HepG2 (cell line): ENCODE measurements around the gene ARHGEF4. TPM values are rescaled to one million over a fixed set of nuclear protein-coding genes. Genes with fewer than 3 reads are reported as not detected.
A peak's percentile ranks its signal among the peaks of the same experiment; 100 is the strongest.

Experiments used
- ATAC-seq: fragments of 200-7000 bp; cut with Tn5 transposase; 3 replicates; pipeline ENCODE4 v1.9.1; 2020; ENCODE audit warnings: mild to moderate bottlenecking, moderate library complexity
- BruUV-seq: library from RNA; stranded (reverse); fragments of 400-500 nt; replicated peaks from 2 replicates; lab custom pipeline; 2021; lab: Mats Ljungman, UMichigan
- CTCF ChIA-PET: fragments of 300-600 bp; formaldehyde crosslinking; extraction: SDS; loops from one replicate; lab custom pipeline; 2021; ENCODE audit warnings: low total read pairs, inconsistent platforms, low intra/inter-chr PET ratio; lab: Yijun Ruan, JAX
- POLR2A ChIA-PET: fragments of 350-600 bp; sonication (Branson Sonifier 250); formaldehyde crosslinking; loops from one replicate; lab custom pipeline; 2020; ENCODE audit warnings: antibody characterized with exemption, inconsistent platforms; lab: Yijun Ruan, JAX
- DNase-seq: peaks from one replicate; pipeline ENCODE4 v3.0.0-alpha.2; 2015; ENCODE audit warnings: low spot score
- FAIRE-seq: peaks from 3 replicates; lab custom pipeline; 2011; peaks lifted over from hg19 to GRCh38; lab: Jason Lieb, UNC
- H2AFZ ChIP-seq: one replicate; pipeline ENCODE4 v1.6.1; 2011; ENCODE audit warnings: low read length, inconsistent platforms
- H3K27ac ChIP-seq: fragments of 300-600 bp; 3 replicates; pipeline ENCODE4 v1.8.0; 2011; ENCODE audit warnings: mixed run types, mild to moderate bottlenecking, mixed read lengths, low read length, inconsistent platforms; ENCODE audit not compliant: insufficient read depth; ENCODE audit errors: extremely low read length
- H3K27me3 ChIP-seq, 2 experiments: fragments of 200-600 bp in 1 of 2; 2 replicates in 1 of 2; 3 replicates in 1 of 2; pipeline versions ENCODE4 v1.6.0 to v1.8.0; 2011; ENCODE audit warnings: low read length in 2 of 2, mild to moderate bottlenecking in 2 of 2, moderate library complexity in 2 of 2, inconsistent platforms in 1 of 2; ENCODE audit not compliant: insufficient read depth in 2 of 2, control insufficient read depth in 1 of 2
- H3K36me3 ChIP-seq, 2 experiments: fragments of 200-600 bp in 1 of 2; replicated peaks in 1 of 2; 2 replicates in 1 of 2; 3 replicates in 1 of 2; pipeline versions ENCODE4 v1.5.1 to v1.8.0; 2011; ENCODE audit warnings: low read length in 2 of 2, inconsistent platforms in 1 of 2; ENCODE audit not compliant: insufficient read depth in 2 of 2, control insufficient read depth in 1 of 2
- H3K4me1 ChIP-seq: 2 replicates; pipeline ENCODE4 v1.5.1; 2012; ENCODE audit warnings: low read length, inconsistent platforms; ENCODE audit not compliant: insufficient read depth
- H3K4me2 ChIP-seq: 2 replicates; pipeline ENCODE4 v1.6.0; 2011; ENCODE audit warnings: low read depth, low read length, inconsistent platforms
- H3K4me3 ChIP-seq, 3 experiments: fragments of 200-600 bp in 1 of 3; sonication (generic), shearing (Covaris generic) in 1 of 3; replicated peaks in 1 of 3; 2 replicates each; pipeline ENCODE4 v1.5.1; 2011 to 2016; ENCODE audit warnings: low read length in 3 of 3, inconsistent platforms in 2 of 3, low read depth in 2 of 3, mild to moderate bottlenecking in 2 of 3, control low read depth in 1 of 3, mixed read lengths in 1 of 3; ENCODE audit not compliant: insufficient read depth in 1 of 3
- H3K79me2 ChIP-seq: one replicate; pipeline ENCODE4 v1.6.1; 2011; ENCODE audit warnings: low read length, inconsistent platforms; ENCODE audit not compliant: insufficient read depth
- H3K9ac ChIP-seq: 2 replicates; pipeline ENCODE4 v1.6.0; 2011; ENCODE audit warnings: mild to moderate bottlenecking, low read depth, low read length, inconsistent platforms; ENCODE audit not compliant: insufficient read depth
- H3K9me3 ChIP-seq: 2 replicates; pipeline ENCODE4 v1.5.1; 2012; ENCODE audit warnings: mild to moderate bottlenecking, low read length
- H4K20me1 ChIP-seq: 2 replicates; pipeline ENCODE4 v1.6.0; 2011; ENCODE audit warnings: inconsistent platforms, mild to moderate bottlenecking, low read length, moderate library complexity; ENCODE audit not compliant: insufficient read depth
- ATF7 ChIP-seq, 2 experiments: fragments of 450-650 bp in 1 of 2; sonication (generic) in 1 of 2; formaldehyde crosslinking in 1 of 2; IDR thresholded peaks; 2 replicates each; pipeline versions ENCODE4 v1.4.0 to v1.6.1; 2016 to 2020; ENCODE audit warnings: antibody characterized with exemption in 1 of 2, mild to moderate bottlenecking in 1 of 2, missing genetic modification reagents in 1 of 2
- CSRNP1 ChIP-seq: sonication (generic); formaldehyde crosslinking; IDR thresholded peaks from 2 replicates; pipeline ENCODE4 v1.8.1; 2023; ENCODE audit warnings: mild to moderate bottlenecking, missing genetic modification reagents
- KIAA2018 ChIP-seq: sonication (generic); formaldehyde crosslinking; IDR thresholded peaks from 2 replicates; pipeline ENCODE4 v1.5.0; 2020; ENCODE audit warnings: mild to moderate bottlenecking, missing genetic modification reagents, borderline replicate concordance
- NFATC3 ChIP-seq: sonication (generic); formaldehyde crosslinking; IDR thresholded peaks from 2 replicates; pipeline ENCODE4 v1.5.1; 2020; ENCODE audit warnings: mild to moderate bottlenecking, missing genetic modification reagents
- NFIC ChIP-seq: IDR thresholded peaks from 2 replicates; pipeline ENCODE4 v1.6.1; 2012; ENCODE audit warnings: mild to moderate bottlenecking, low read length, inconsistent platforms
- ZBTB2 ChIP-seq: sonication (generic); formaldehyde crosslinking; IDR thresholded peaks from 2 replicates; pipeline ENCODE4 v1.8.0; 2022; ENCODE audit warnings: low read depth, missing genetic modification reagents
- ZBTB43 ChIP-seq: sonication (generic); formaldehyde crosslinking; conservative IDR thresholded peaks from 2 replicates; pipeline ENCODE4 v1.4.0; 2020; ENCODE audit warnings: missing genetic modification reagents
- ZFP36L2 ChIP-seq: sonication (generic); formaldehyde crosslinking; IDR thresholded peaks from 2 replicates; pipeline ENCODE4 v1.4.0; 2020; ENCODE audit warnings: missing genetic modification reagents
- ZNF382 ChIP-seq: sonication (generic); formaldehyde crosslinking; IDR thresholded peaks from 2 replicates; pipeline ENCODE4 v1.5.0; 2020; ENCODE audit warnings: missing genetic modification reagents, mild to moderate bottlenecking, borderline replicate concordance
- ZNF619 ChIP-seq: sonication (generic); formaldehyde crosslinking; IDR thresholded peaks from 2 replicates; pipeline ENCODE4 v1.4.0; 2020; ENCODE audit warnings: mild to moderate bottlenecking, missing genetic modification reagents
- WGBS: methylation state at CpG from one replicate; pipeline ENCODE4 v1.1.6; 2017; ENCODE audit warnings: low lambda C conversion rate; 5-methylcytosine and 5-hydroxymethylcytosine counted together
- in situ Hi-C: cut with HindIII; loops from 2 replicates; pipeline ENCODE4 v1.10.0; 2017; ENCODE audit warnings: low pct_unique_long_range_greater_than_20kb; ENCODE audit not compliant: extremely low pct_ligation_motif_present
- intact Hi-C: fragments of 100-400 bp; cut with micrococcal nuclease; formaldehyde crosslinking; loops from one replicate; pipeline ENCODE4 v1.10.0; 2022; ENCODE audit not compliant: unreplicated experiment
- polyA plus RNA-seq, 8 experiments: library from polyadenylated mRNA; depleted of rRNA in 3 of 8; stranded (reverse) in 7 of 8; unstranded in 1 of 8; fragments of >200 nt; fragmentation: Illumina TruSeq in 4 of 8; extraction: Trizol in 4 of 8; gene quantifications; 2 replicates each; pipeline versions ENCODE4 v1.2.1 to v1.2.3, GENCODE V29; 2011 to 2016; ENCODE audit warnings: low read depth in 4 of 8, missing spikeins in 1 of 8, mixed read lengths in 1 of 8; ENCODE audit not compliant: insufficient read depth in 1 of 8
- total RNA-seq, 5 experiments: library from RNA; depleted of rRNA; stranded (reverse); fragments of >200 nt; fragmentation: Illumina TruSeq; extraction: Trizol; gene quantifications; 2 replicates each; pipeline ENCODE4 v1.2.3, GENCODE V29; 2016; ENCODE audit warnings: low read depth in 1 of 5
- TF ChIP-seq, protein P1 (sequence below): IDR thresholded peaks from 2 replicates; pipeline ENCODE4 v1.6.1; 2012; ENCODE audit warnings: inconsistent platforms

ARHGEF4 gene
- total and polyA plus RNA-seq, 2 of the 13 experiments (the other 11 are each of a cell fraction or from before 2014, with no cell fraction given) = 0.11 to 0.13 TPM

- Histone ChIP-seq H3K79me2 (no peaks in the 10 kb centered on the region), H3K9me3 (no peaks in the 10 kb centered on the region), H3K27ac (no peak overlapping the region), H4K20me1 (no peaks in the 10 kb centered on the region; the same call in 1 of the 2 replicates), H2AFZ (no peak overlapping the region), H3K9ac (no peak overlapping the region), H3K36me3 (no peaks in the 10 kb centered on the region), H3K4me3 (no peak overlapping the region), H3K4me2 (no peak overlapping the region), H3K4me1 (no peaks in the 10 kb centered on the region), H3K27me3 (peaks cover 7 to 53% of the 10 kb centered on the region in 2 experiments; a peak in 3 of 5 replicates)
- DNase-seq (no peak), FAIRE-seq (no peak), ATAC-seq (peak; percentile 18; the same call in 1 of the 3 replicates)
- CTCF ChIA-PET = interaction anchor here (2.6 kb wide), 1 partner anchor 74 kb away, joined by 57 read pairs; no protein-coding TSS in a partner anchor
- BruUV-seq = no TSS peak
- intact Hi-C loops = loop anchor here (1.0 kb wide), 1 partner anchor 75 kb away; no protein-coding TSS in a partner anchor
- in situ Hi-C loops = loop anchor here (5.0 kb wide), 1 partner anchor 70 kb away; no protein-coding TSS in a partner anchor
- 8% methylated on average over 6 of the region's 6 CpGs for WGBS
- POLR2A ChIA-PET = no interaction called here
- TF ChIP-seq NFIC = no peak
- no peak for TF ChIP-seq ZBTB2 (CRISPR knock-in tag)
- no peak for TF ChIP-seq NFATC3
- TF ChIP-seq ZBTB43 (CRISPR knock-in tag) = no peak
- TF ChIP-seq CSRNP1 (CRISPR knock-in tag) = no peak
- TF ChIP-seq, protein P1, sequence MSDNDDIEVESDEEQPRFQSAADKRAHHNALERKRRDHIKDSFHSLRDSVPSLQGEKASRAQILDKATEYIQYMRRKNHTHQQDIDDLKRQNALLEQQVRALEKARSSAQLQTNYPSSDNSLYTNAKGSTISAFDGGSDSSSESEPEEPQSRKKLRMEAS = no peak
- TF ChIP-seq ZNF382 (CRISPR knock-in tag) = no peak
- TF ChIP-seq ZFP36L2 (CRISPR knock-in tag) = no peak
- TF ChIP-seq KIAA2018 = no peak
- TF ChIP-seq ZNF619 (CRISPR knock-in tag) = no peak
- no peak for TF ChIP-seq ATF7 (IDR thresholded peaks at IDR 0.05)
- TF ChIP-seq ATF7 (CRISPR knock-in tag; IDR thresholded peaks at IDR 0.05) = no peak
Observed at GRCh38 chr2:130872741-130873125, 36.0 kb downstream of the ARHGEF4 start.
